ENCODE measurements around the gene SUN5. TPM values are rescaled to one million over a fixed set of nuclear protein-coding genes. Genes with fewer than 3 reads are reported as not detected.

SUN5 gene
- total and polyA plus RNA-seq, 7 donors = not detected

GRCh38 chr20:32986331-32986966 is 17.8 kb downstream of the SUN5 start:
- no peak for DNase-seq
- H3K27me3 ChIP-seq (ENCODE audit: insufficient read depth in 3 of 3, low read length in 2 of 3) = no peaks in the 10 kb centered on the region
- intact Hi-C loops (cut with DNase I) = no loop called here
- H3K27ac ChIP-seq = no peak overlapping the region
- no peaks in the 10 kb centered on the region for H3K4me1 ChIP-seq
- H3K4me3 ChIP-seq = no peak overlapping the region
- no peaks in the 10 kb centered on the region for H3K36me3 ChIP-seq (ENCODE audit: insufficient read depth in 1 of 2, low read depth in 1 of 2)
- no peak for TF ChIP-seq CTCF (IDR thresholded peaks at IDR 0.05)
- 68 to 77% (median 75%) methylated on average over 17 to 18 of the region's 18 CpGs for WGBS, 3 donors
- no peak for ATAC-seq
- no peaks in the 10 kb centered on the region for H3K9me3 ChIP-seq

- TF ChIP-seq CTCF (IDR thresholded peaks at IDR 0.05) = no peak
- no peak overlapping the region for H3K4me3 ChIP-seq
- H3K27me3 ChIP-seq (ENCODE audit: insufficient read depth in 3 of 3, low read length in 2 of 3) = no peaks in the 10 kb centered on the region
- 83 to 86% (median 84%) methylated on average over 6 of the region's 6 CpGs for WGBS, 3 donors
- no peak overlapping the region for H3K27ac ChIP-seq
- DNase-seq = no peak
- no peak for ATAC-seq
- no peaks in the 10 kb centered on the region for H3K9me3 ChIP-seq
- H3K36me3 ChIP-seq (ENCODE audit: insufficient read depth in 1 of 2, low read depth in 1 of 2) = no peaks in the 10 kb centered on the region
- intact Hi-C loops (cut with DNase I) = no loop called here
- H3K4me1 ChIP-seq = no peaks in the 10 kb centered on the region
These were observed 18.6 kb downstream of the SUN5 start for GRCh38 chr20:32985596-32985995.

GRCh38 chr20:32984631-32985354 is 19.4 kb downstream of the SUN5 start:
- no peak overlapping the region for H3K4me3 ChIP-seq
- ATAC-seq = no peak
- no peak for DNase-seq
- H3K4me1 ChIP-seq = no peaks in the 10 kb centered on the region
- H3K27me3 ChIP-seq (ENCODE audit: insufficient read depth in 3 of 3, low read length in 2 of 3) = no peaks in the 10 kb centered on the region
- WGBS, 3 donors = 81 to 82% (median 81%) methylated on average over 8 to 9 of the region's 9 CpGs
- no peak for TF ChIP-seq CTCF (IDR thresholded peaks at IDR 0.05)
- H3K9me3 ChIP-seq = no peaks in the 10 kb centered on the region
- intact Hi-C loops (cut with DNase I) = no loop called here
- H3K27ac ChIP-seq = no peak overlapping the region
- no peaks in the 10 kb centered on the region for H3K36me3 ChIP-seq (ENCODE audit: insufficient read depth in 1 of 2, low read depth in 1 of 2)

GRCh38 chr20:32984196-32984595 is 20.0 kb downstream of the SUN5 start:
- Histone ChIP-seq H3K36me3 (ENCODE audit: insufficient read depth in 1 of 2, low read depth in 1 of 2) (no peaks in the 10 kb centered on the region), H3K27ac (no peak overlapping the region), H3K27me3 (ENCODE audit: insufficient read depth in 3 of 3, low read length in 2 of 3) (no peaks in the 10 kb centered on the region), H3K4me1 (no peaks in the 10 kb centered on the region), H3K4me3 (no peak overlapping the region), H3K9me3 (no peaks in the 10 kb centered on the region)
- DNase-seq (no peak), ATAC-seq (no peak)
- WGBS, 3 donors = 69 to 77% (median 76%) methylated on average over 7 of the region's 7 CpGs
- intact Hi-C loops (cut with DNase I) = no loop called here
- TF ChIP-seq CTCF (IDR thresholded peaks at IDR 0.05) = no peak

Measured in psoas muscle (tissue), 8 donors.